Activated T-cell treated with anti-CD3 and anti-CD28 coated beads, Interleukin-2, amount 50 U/mL, for 72 hours (primary cell): ENCODE measurements around the gene PHKG1. TPM values are rescaled to one million over a fixed set of nuclear protein-coding genes. Genes with fewer than 3 reads are reported as not detected.
A peak's percentile ranks its signal among the peaks of the same experiment; 100 is the strongest.
"Not testable (repeated sequence)": the region's sequence is repeated elsewhere in the genome, so short reads cannot be mapped to it uniquely, and the experiment has no call there.

Experiments
- ATAC-seq, 2 donors: fragments of 150-1000 bp; cut with Tn5 transposase; replicated peaks in 1 of 2; 2 replicates each; pipeline ENCODE4 v1.10.0; 2021; ENCODE audit warnings: moderate library complexity in 2 of 2, mild to moderate bottlenecking in 1 of 2
- DNase-seq, 2 donors: peaks; one replicate each; pipeline ENCODE4 v3.0.0; 2021 to 2022; ENCODE audit warnings: mixed read lengths in 1 of 2
- H3K27ac Mint-ChIP-seq: one replicate; pipeline ENCODE4 v1.8.0; 2022; ENCODE audit warnings: mild to moderate bottlenecking, moderate library complexity, mixed read lengths
- H3K27me3 Mint-ChIP-seq: one replicate; pipeline ENCODE4 v1.8.0; 2022; ENCODE audit warnings: low read depth, mixed read lengths
- H3K36me3 Mint-ChIP-seq, 2 donors: one replicate each; pipeline ENCODE4 v1.8.0; 2022; ENCODE audit warnings: mixed read lengths in 2 of 2, mild to moderate bottlenecking in 1 of 2; ENCODE audit not compliant: insufficient read depth in 2 of 2
- H3K4me1 Mint-ChIP-seq: one replicate; pipeline ENCODE4 v1.8.0; 2022; ENCODE audit warnings: low read depth, mixed read lengths
- H3K4me3 Mint-ChIP-seq, 2 donors: one replicate each; pipeline ENCODE4 v1.8.0; 2022; ENCODE audit warnings: mild to moderate bottlenecking in 2 of 2, mixed read lengths in 2 of 2, moderate library complexity in 2 of 2
- H3K9me3 Mint-ChIP-seq, 2 donors: one replicate each; pipeline ENCODE4 v1.8.0; 2022; ENCODE audit warnings: mixed read lengths in 2 of 2
- total RNA-seq, 2 donors: library from RNA; stranded (reverse); gene quantifications; one replicate each; pipeline ENCODE4 v1.2.3, GENCODE V29; 2022

PHKG1 gene
- total RNA-seq, 2 donors from 2014 or later = 1.3 to 2.6 TPM

- no peaks in the 10 kb centered on the region for H3K9me3 Mint-ChIP-seq
- peaks cover 3 to 20% of the 10 kb centered on the region in 2 donors for H3K36me3 Mint-ChIP-seq
- peaks cover 8% of the 10 kb centered on the region for H3K4me1 Mint-ChIP-seq
- H3K4me3 Mint-ChIP-seq = no peak overlapping the region
- DNase-seq (no peak), ATAC-seq (no peak)
- H3K27ac Mint-ChIP-seq = no peak overlapping the region
- H3K27me3 Mint-ChIP-seq = no peaks in the 10 kb centered on the region
Observed at GRCh38 chr7:56078196-56078595, 14.6 kb downstream of the PHKG1 start.

GRCh38 chr7:56077681-56078080, 15.1 kb downstream of the PHKG1 start:
- peaks cover 3 to 24% of the 10 kb centered on the region in 2 donors for H3K36me3 Mint-ChIP-seq
- H3K9me3 Mint-ChIP-seq = no peaks in the 10 kb centered on the region
- no peak overlapping the region for H3K27ac Mint-ChIP-seq
- ATAC-seq (no peak), DNase-seq (no peak)
- H3K4me3 Mint-ChIP-seq = no peak overlapping the region
- peaks cover 8% of the 10 kb centered on the region for H3K4me1 Mint-ChIP-seq
- H3K27me3 Mint-ChIP-seq = no peaks in the 10 kb centered on the region

GRCh38 chr7:56074371-56074791, 18.4 kb downstream of the PHKG1 start:
- Mint-ChIP-seq H3K36me3 (peaks cover 3 to 21% of the 10 kb centered on the region in 2 donors), H3K27me3 (no peaks in the 10 kb centered on the region), H3K27ac (no peak overlapping the region), H3K9me3 (no peaks in the 10 kb centered on the region), H3K4me3 (no peak overlapping the region), H3K4me1 (peaks cover 8% of the 10 kb centered on the region)
- DNase-seq (peak; percentile 70 to 79), ATAC-seq (peak; percentile 87 to 91)

DNA sequence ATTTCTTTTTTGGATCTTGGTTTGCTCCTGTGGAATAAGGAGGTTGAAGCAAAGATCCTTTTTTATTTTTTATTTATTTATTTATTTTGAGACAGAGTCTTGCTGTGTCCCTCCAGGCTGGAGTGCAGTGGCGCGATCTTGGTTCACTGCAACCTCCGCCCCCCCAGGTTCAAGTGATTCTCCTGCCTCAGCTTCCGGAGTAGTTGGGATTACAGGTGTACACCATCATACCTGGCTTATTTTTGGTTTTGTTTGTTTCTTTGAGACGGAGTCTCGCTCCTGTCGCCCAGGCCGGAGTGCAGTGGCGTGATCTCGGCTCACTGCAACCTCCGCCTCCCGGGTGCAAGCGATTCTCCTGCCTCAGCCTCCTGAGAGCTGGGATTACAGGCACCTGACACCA, 26.4 kb downstream of the PHKG1 start:
- not testable (repeated sequence) for H3K9me3 Mint-ChIP-seq, ATAC-seq, H3K27ac Mint-ChIP-seq, DNase-seq, H3K4me3 Mint-ChIP-seq, H3K27me3 Mint-ChIP-seq
- H3K4me1 Mint-ChIP-seq = peaks cover 27% of the 10 kb centered on the region
- peaks cover 10 to 31% of the 10 kb centered on the region in 2 donors for H3K36me3 Mint-ChIP-seq

GRCh38 chr7:56063882-56064625, 28.7 kb downstream of the PHKG1 start, which contains the start of gene SUMF2:
Gene SUMF2, plus strand, starts transcription at chr7:56064286. Its CDS starts 26 bp downstream, at chr7:56064312.
- peaks cover 48% of the 10 kb centered on the region for H3K4me1 Mint-ChIP-seq
- peaks cover 13 to 34% of the 10 kb centered on the region in 2 donors for H3K36me3 Mint-ChIP-seq
- H3K27ac Mint-ChIP-seq = peak within 1 kb of the TSS; percentile 95
- H3K4me3 Mint-ChIP-seq = peak within 1 kb of the TSS; percentile 91 to 92
- H3K9me3 Mint-ChIP-seq = no peaks in the 10 kb centered on the region
- peak; percentile 91 to 92 for DNase-seq
- H3K27me3 Mint-ChIP-seq = no peaks in the 10 kb centered on the region
- peak; percentile 93 for ATAC-seq

DNA sequence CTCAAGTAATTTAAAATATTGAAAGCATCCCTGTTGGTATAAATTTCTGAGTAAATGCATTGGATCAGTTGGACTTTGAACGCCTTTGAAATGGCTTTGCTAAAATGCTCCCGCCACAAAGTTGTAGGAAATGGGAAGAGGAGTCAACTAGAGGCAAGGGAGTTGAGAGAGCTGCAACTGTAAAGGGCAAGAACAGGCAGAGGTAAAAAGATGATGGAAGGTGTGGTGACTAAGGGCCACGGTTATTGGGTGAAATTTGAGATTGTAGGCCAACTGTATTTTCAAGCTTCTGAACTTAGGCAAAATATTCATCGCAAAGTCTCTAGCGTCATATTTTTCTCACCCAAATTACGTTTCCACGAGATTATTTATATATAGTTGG, 29.3 kb downstream of the PHKG1 start:
- H3K27ac Mint-ChIP-seq = peak overlapping the region; percentile 95
- H3K36me3 Mint-ChIP-seq = peaks cover 14 to 28% of the 10 kb centered on the region in 2 donors
- no peaks in the 10 kb centered on the region for H3K27me3 Mint-ChIP-seq
- peaks cover 53% of the 10 kb centered on the region for H3K4me1 Mint-ChIP-seq
- H3K4me3 Mint-ChIP-seq = peak overlapping the region; percentile 91 to 92
- no peaks in the 10 kb centered on the region for H3K9me3 Mint-ChIP-seq
- no peak for DNase-seq
- ATAC-seq = no peak

- Mint-ChIP-seq H3K4me3 (peak overlapping the region; percentile 12 to 61), H3K9me3 (no peaks in the 10 kb centered on the region), H3K4me1 (peaks cover 62% of the 10 kb centered on the region), H3K27me3 (no peaks in the 10 kb centered on the region), H3K36me3 (peaks cover 11 to 35% of the 10 kb centered on the region in 2 donors), H3K27ac (peak overlapping the region; percentile 95)
- no peak for DNase-seq
- no peak for ATAC-seq
Observed at GRCh38 chr7:56062382-56062781, 30.4 kb downstream of the PHKG1 start.

GRCh38 chr7:56053993-56054392, 38.8 kb downstream of the PHKG1 start:
- peak overlapping the region; percentile 91 for H3K27ac Mint-ChIP-seq
- DNase-seq (no peak), ATAC-seq (no peak)
- H3K36me3 Mint-ChIP-seq = peaks cover 10 to 33% of the 10 kb centered on the region in 2 donors
- no peaks in the 10 kb centered on the region for H3K9me3 Mint-ChIP-seq
- H3K27me3 Mint-ChIP-seq = no peaks in the 10 kb centered on the region
- peaks cover 72% of the 10 kb centered on the region for H3K4me1 Mint-ChIP-seq
- H3K4me3 Mint-ChIP-seq = peak overlapping the region; percentile 69 to 94

GRCh38 chr7:56053379-56053778, 39.4 kb downstream of the PHKG1 start:
- Mint-ChIP-seq H3K4me1 (peaks cover 73% of the 10 kb centered on the region), H3K9me3 (no peaks in the 10 kb centered on the region), H3K36me3 (peaks cover 9 to 33% of the 10 kb centered on the region in 2 donors), H3K4me3 (peak overlapping the region; percentile 85 to 94), H3K27ac (peak overlapping the region; percentile 91), H3K27me3 (no peaks in the 10 kb centered on the region)
- ATAC-seq = no peak
- DNase-seq = no peak

DNA sequence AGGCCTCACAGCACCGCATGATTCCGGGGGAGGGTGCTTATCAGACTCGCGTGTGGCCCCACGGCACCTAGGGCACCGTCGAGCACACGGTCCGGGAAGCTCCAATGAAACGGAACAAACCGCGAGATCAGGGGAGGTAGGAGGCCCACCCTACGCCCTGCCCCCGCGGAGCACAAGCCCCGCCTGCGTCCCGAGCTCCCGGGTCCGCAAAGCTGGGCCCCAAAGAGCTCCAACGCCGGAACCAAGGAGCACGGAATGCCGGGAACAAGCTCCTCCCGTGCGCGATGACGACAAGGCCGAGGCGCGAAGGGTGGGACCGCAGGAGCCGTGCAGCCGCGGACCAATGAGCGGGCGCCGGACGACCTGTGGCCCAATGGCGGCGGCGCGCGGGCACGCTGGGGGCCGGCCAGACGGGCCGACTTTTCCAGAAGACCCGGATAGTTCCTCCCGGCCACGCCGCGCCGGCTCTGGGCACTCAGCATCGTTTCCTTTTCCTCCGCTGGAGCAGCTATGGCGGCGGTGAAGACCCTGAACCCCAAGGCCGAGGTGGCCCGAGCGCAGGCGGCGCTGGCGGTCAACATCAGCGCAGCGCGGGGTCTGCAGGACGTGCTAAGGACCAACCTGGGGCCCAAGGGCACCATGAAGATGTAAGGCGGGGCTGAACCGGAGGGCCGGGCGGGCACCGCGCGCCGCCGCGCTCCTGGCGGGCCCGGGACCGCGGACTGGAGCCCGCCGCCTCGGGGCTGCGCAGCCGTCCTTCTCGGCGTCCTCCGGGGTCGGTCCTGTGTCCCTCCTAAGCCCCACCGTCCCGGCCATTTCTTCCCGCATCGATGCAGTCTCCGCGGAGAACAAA, 41.2 kb downstream of the PHKG1 start, which contains the start of the genes CCT6A and PSPH:
Gene CCT6A, plus strand, starts transcription at position 427 of the 853 bp plus-strand sequence. Its CDS starts 84 bp downstream, at position 511.
Gene PSPH, minus strand, starts transcription at position 106 of the 853 bp plus-strand sequence. CDS start 30,232 bp downstream, outside the sequence.
- Mint-ChIP-seq H3K27ac (peak within 1 kb of the TSS; percentile 95), H3K4me1 (peaks cover 65% of the 10 kb centered on the region), H3K27me3 (no peaks in the 10 kb centered on the region), H3K9me3 (no peaks in the 10 kb centered on the region), H3K4me3 (peak within 1 kb of the TSS; percentile 91 to 94), H3K36me3 (peaks cover 7 to 21% of the 10 kb centered on the region in 2 donors)
- DNase-seq (peak; percentile 89 to 92), ATAC-seq (peak; percentile 95 to 96)

GRCh38 chr7:56051053-56051338, 41.8 kb downstream of the PHKG1 start:
- Mint-ChIP-seq H3K36me3 (peaks cover 5 to 19% of the 10 kb centered on the region in 2 donors), H3K27ac (peak overlapping the region; percentile 90), H3K27me3 (no peaks in the 10 kb centered on the region), H3K4me1 (peaks cover 59% of the 10 kb centered on the region), H3K9me3 (no peaks in the 10 kb centered on the region), H3K4me3 (peak overlapping the region; percentile 91 to 94)
- ATAC-seq (no peak), DNase-seq (no peak)

DNA sequence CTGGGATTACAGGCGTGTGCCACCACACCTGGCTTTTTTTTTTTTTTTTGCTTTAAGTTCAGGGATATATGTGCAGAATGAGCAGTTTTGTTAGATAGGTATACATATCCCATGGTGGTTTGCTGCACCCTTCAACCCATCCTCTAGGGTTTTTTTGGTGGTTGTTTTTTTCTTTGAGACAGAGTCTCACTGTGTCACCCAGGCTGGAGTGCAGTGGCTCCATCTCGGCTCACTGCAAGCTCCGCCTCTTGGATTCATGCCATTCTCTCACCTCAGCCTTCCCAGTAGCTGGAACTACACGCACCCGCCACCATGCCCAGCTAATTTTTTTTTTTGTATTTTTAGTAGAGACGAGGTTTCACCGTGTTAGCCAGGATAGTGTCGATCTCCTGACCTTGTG, 44.0 kb downstream of the PHKG1 start:
- not testable (repeated sequence) for ATAC-seq, H3K27me3 Mint-ChIP-seq, DNase-seq, H3K27ac Mint-ChIP-seq, H3K36me3 Mint-ChIP-seq, H3K4me3 Mint-ChIP-seq, H3K9me3 Mint-ChIP-seq
- peaks cover 40% of the 10 kb centered on the region for H3K4me1 Mint-ChIP-seq

DNA sequence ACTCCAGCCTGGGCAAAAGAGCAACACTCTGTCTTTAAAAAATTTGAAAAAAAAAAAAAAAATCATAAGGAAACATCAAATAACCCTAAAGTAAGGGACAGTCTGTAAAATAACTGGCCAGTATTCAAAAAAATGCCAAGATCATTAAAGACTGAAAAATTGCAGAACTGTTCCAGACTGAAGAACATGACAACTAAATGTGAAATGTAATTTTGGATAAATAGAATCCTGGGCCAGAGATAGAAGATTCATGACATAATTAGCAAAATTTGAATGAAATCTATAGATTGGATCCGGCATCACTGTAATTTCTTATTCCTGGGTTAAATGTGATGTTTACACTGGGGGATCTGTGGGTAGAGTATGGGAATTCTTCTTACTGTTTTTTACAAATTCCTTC, 44.5 kb downstream of the PHKG1 start:
- Mint-ChIP-seq H3K27ac (no peak overlapping the region), H3K4me3 (no peak overlapping the region), H3K9me3 (no peaks in the 10 kb centered on the region), H3K27me3 (no peaks in the 10 kb centered on the region), H3K36me3 (peaks cover 2 to 5% of the 10 kb centered on the region in 2 donors), H3K4me1 (peaks cover 35% of the 10 kb centered on the region)
- DNase-seq (no peak), ATAC-seq (no peak)
